ENCODE data around the gene MDH2.
"Not testable (repeated sequence)": the region's sequence is repeated elsewhere in the genome, so short reads cannot be mapped to it uniquely, and the experiment has no call there.

Gene MDH2

GRCh38 chr7:76114742-76115141 lies 66.8 kb downstream of the MDH2 start:
- not testable (repeated sequence) for DNase-seq (ENCODE audit: low read depth)

Data from activated T-cell treated with anti-CD3 and anti-CD28 coated beads for 24 hours (primary cell).